Neural cell (in vitro differentiated cells): ENCODE measurements around the gene JMJD1C. TPM values are rescaled to one million over a fixed set of nuclear protein-coding genes. Genes with fewer than 3 reads are reported as not detected.

Experiments used
- H2AFZ ChIP-seq: fragments of 200-600, 300-800 bp; sonication (generic), shearing (Covaris generic); 2 replicates; pipeline ENCODE4 v1.6.0; 2014; ENCODE audit warnings: low read depth, mild to moderate bottlenecking, antibody characterized with exemption, low read length, moderate library complexity
- H3F3A ChIP-seq: fragments of 200-600 bp; shearing (Covaris generic); 2 replicates; pipeline ENCODE4 v1.6.1; 2016; ENCODE audit warnings: mild to moderate bottlenecking, moderate library complexity, mixed read lengths, antibody characterized with exemption, low read length; ENCODE audit not compliant: insufficient read depth, poor library complexity, severe bottlenecking
- H3K27ac ChIP-seq: fragments of 200-600, 300-800 bp; sonication (generic), shearing (Covaris generic); 2 replicates; pipeline ENCODE4 v1.5.1; 2014; ENCODE audit warnings: mild to moderate bottlenecking, low read length, moderate library complexity
- H3K27me3 ChIP-seq: fragments of 300-800, 200-600 bp; sonication (generic), shearing (Covaris generic); 2 replicates; pipeline ENCODE4 v1.6.0; 2014; ENCODE audit warnings: mild to moderate bottlenecking, low read depth, low read length, moderate library complexity; ENCODE audit not compliant: insufficient read depth
- H3K36me3 ChIP-seq: fragments of 300-800, 200-600 bp; sonication (generic), shearing (Covaris generic); 2 replicates; pipeline ENCODE4 v1.5.1; 2014; ENCODE audit warnings: mild to moderate bottlenecking, antibody characterized with exemption, low read length, moderate library complexity; ENCODE audit not compliant: insufficient read depth
- H3K4me2 ChIP-seq: fragments of 300-800, 200-600 bp; sonication (generic), shearing (Covaris generic); 2 replicates; pipeline ENCODE4 v1.6.0; 2014; ENCODE audit warnings: mild to moderate bottlenecking, low read length
- H3K4me3 ChIP-seq: fragments of 300-800, 200-600 bp; sonication (generic), shearing (Covaris generic); 2 replicates; pipeline ENCODE4 v1.5.1; 2014; ENCODE audit warnings: mild to moderate bottlenecking, low read length, moderate library complexity
- H3K79me2 ChIP-seq: fragments of 200-600 bp; shearing (Covaris generic); replicated peaks from 2 replicates; pipeline ENCODE4 v1.6.0; 2014; ENCODE audit warnings: mild to moderate bottlenecking, low read length, moderate library complexity; ENCODE audit not compliant: insufficient read depth
- H3K9ac ChIP-seq: fragments of 300-800, 200-600 bp; sonication (generic), shearing (Covaris generic); 2 replicates; pipeline ENCODE4 v1.6.1; 2016; ENCODE audit warnings: mild to moderate bottlenecking, low read length, mixed read lengths
- H3K9me2 ChIP-seq: fragments of 200-600 bp; shearing (Covaris generic); 2 replicates; pipeline ENCODE4 v1.6.1; 2016; ENCODE audit warnings: mild to moderate bottlenecking, low read length, mixed read lengths; ENCODE audit not compliant: insufficient read depth
- H3K9me3 ChIP-seq: fragments of 200-600, 300-800 bp; sonication (generic), shearing (Covaris generic); 2 replicates; pipeline ENCODE4 v1.6.1; 2016; ENCODE audit warnings: mild to moderate bottlenecking, mixed run types, low read length, moderate library complexity, mixed read lengths
- H4K20me1 ChIP-seq: fragments of 200-600 bp; shearing (Covaris generic); 2 replicates; pipeline ENCODE4 v1.6.1; 2016; ENCODE audit warnings: mild to moderate bottlenecking, mixed run types; ENCODE audit not compliant: insufficient read depth
- EP300 ChIP-seq: fragments of 450-650 bp; conservative IDR thresholded peaks from 2 replicates; pipeline ENCODE4 v1.6.1; 2014; ENCODE audit warnings: antibody characterized with exemption, mild to moderate bottlenecking, moderate library complexity; ENCODE audit not compliant: poor library complexity, severe bottlenecking
- EZH2 ChIP-seq: fragments of 200-600, 300-800 bp; shearing (Covaris generic), sonication (generic); IDR thresholded peaks from 2 replicates; pipeline ENCODE4 v1.6.1; 2014; ENCODE audit warnings: antibody characterized with exemption, low read length, borderline replicate concordance, mild to moderate bottlenecking; ENCODE audit not compliant: insufficient read depth, poor library complexity, severe bottlenecking
- MXI1 ChIP-seq: fragments of 450-650 bp; conservative IDR thresholded peaks from 2 replicates; pipeline ENCODE4 v1.6.1; 2014; ENCODE audit warnings: antibody characterized with exemption, mild to moderate bottlenecking; ENCODE audit not compliant: poor library complexity, severe bottlenecking
- POLR2AphosphoS5 ChIP-seq: IDR thresholded peaks from 2 replicates; pipeline ENCODE4 v1.6.1; 2012
- RAD21 ChIP-seq: fragments of 450-650 bp; conservative IDR thresholded peaks from 2 replicates; pipeline ENCODE4 v1.6.1; 2014; ENCODE audit warnings: antibody characterized with exemption, mild to moderate bottlenecking, moderate library complexity
- SMC3 ChIP-seq: fragments of 450-650 bp; conservative IDR thresholded peaks from 2 replicates; pipeline ENCODE4 v1.6.1; 2014; ENCODE audit warnings: antibody characterized with exemption, mild to moderate bottlenecking, moderate library complexity; ENCODE audit not compliant: poor library complexity
- TAF1 ChIP-seq: IDR thresholded peaks from 2 replicates; pipeline ENCODE4 v1.6.1; 2012; ENCODE audit warnings: low read depth
- polyA plus RNA-seq: library from polyadenylated mRNA; depleted of rRNA; stranded (reverse); fragments of >200 nt; gene quantifications from 2 replicates; pipeline ENCODE4 v1.2.3, GENCODE V29; 2014
- TF ChIP-seq, protein P1 (sequence below): IDR thresholded peaks from 2 replicates; pipeline ENCODE4 v1.6.1; 2012; ENCODE audit warnings: borderline replicate concordance
- TF ChIP-seq, protein P2 (sequence below): fragments of 450-650 bp; IDR thresholded peaks from 2 replicates; pipeline ENCODE4 v1.5.1; 2014; ENCODE audit warnings: antibody characterized with exemption, mild to moderate bottlenecking, moderate library complexity; ENCODE audit not compliant: poor library complexity, severe bottlenecking

JMJD1C gene
- polyA plus RNA-seq, 1 donor from 2014 or later, result 108 TPM

DNA sequence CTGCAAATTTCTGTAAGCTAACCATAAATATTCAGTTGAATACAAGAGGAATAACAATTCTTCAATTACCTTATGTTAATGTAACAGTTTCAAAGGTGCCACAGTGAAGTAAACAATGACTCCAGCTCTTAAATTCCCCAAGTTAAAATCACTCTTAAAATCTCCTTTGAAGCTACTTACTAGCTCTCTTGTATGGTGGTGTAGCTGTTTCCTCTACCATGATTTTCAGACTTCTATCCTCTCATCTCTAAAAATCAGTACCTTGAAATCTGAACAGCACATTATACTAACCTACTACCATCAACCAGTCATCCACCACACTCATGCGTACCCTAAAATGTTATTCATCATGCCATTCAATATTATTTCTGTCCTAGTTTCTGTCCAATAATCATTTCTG lies 29.6 kb downstream of the JMJD1C start:
- no peaks in the 10 kb centered on the region for H3F3A ChIP-seq
- no peak overlapping the region for H3K4me2 ChIP-seq
- no peak overlapping the region for H3K27ac ChIP-seq
- no peak overlapping the region for H2AFZ ChIP-seq
- H3K9ac ChIP-seq, result no peak overlapping the region
- H3K9me2 ChIP-seq, result no peaks in the 10 kb centered on the region
- no peaks in the 10 kb centered on the region for H4K20me1 ChIP-seq
- no peaks in the 10 kb centered on the region for H3K27me3 ChIP-seq
- no peaks in the 10 kb centered on the region for H3K9me3 ChIP-seq
- TF ChIP-seq, protein P1, sequence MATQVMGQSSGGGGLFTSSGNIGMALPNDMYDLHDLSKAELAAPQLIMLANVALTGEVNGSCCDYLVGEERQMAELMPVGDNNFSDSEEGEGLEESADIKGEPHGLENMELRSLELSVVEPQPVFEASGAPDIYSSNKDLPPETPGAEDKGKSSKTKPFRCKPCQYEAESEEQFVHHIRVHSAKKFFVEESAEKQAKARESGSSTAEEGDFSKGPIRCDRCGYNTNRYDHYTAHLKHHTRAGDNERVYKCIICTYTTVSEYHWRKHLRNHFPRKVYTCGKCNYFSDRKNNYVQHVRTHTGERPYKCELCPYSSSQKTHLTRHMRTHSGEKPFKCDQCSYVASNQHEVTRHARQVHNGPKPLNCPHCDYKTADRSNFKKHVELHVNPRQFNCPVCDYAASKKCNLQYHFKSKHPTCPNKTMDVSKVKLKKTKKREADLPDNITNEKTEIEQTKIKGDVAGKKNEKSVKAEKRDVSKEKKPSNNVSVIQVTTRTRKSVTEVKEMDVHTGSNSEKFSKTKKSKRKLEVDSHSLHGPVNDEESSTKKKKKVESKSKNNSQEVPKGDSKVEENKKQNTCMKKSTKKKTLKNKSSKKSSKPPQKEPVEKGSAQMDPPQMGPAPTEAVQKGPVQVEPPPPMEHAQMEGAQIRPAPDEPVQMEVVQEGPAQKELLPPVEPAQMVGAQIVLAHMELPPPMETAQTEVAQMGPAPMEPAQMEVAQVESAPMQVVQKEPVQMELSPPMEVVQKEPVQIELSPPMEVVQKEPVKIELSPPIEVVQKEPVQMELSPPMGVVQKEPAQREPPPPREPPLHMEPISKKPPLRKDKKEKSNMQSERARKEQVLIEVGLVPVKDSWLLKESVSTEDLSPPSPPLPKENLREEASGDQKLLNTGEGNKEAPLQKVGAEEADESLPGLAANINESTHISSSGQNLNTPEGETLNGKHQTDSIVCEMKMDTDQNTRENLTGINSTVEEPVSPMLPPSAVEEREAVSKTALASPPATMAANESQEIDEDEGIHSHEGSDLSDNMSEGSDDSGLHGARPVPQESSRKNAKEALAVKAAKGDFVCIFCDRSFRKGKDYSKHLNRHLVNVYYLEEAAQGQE, result no peak
- TF ChIP-seq SMC3 (no peak), RAD21 (no peak), MXI1 (no peak), POLR2AphosphoS5 (no peak), EZH2 (no peak), EP300 (no peak), TAF1 (no peak)
- TF ChIP-seq, protein P2, sequence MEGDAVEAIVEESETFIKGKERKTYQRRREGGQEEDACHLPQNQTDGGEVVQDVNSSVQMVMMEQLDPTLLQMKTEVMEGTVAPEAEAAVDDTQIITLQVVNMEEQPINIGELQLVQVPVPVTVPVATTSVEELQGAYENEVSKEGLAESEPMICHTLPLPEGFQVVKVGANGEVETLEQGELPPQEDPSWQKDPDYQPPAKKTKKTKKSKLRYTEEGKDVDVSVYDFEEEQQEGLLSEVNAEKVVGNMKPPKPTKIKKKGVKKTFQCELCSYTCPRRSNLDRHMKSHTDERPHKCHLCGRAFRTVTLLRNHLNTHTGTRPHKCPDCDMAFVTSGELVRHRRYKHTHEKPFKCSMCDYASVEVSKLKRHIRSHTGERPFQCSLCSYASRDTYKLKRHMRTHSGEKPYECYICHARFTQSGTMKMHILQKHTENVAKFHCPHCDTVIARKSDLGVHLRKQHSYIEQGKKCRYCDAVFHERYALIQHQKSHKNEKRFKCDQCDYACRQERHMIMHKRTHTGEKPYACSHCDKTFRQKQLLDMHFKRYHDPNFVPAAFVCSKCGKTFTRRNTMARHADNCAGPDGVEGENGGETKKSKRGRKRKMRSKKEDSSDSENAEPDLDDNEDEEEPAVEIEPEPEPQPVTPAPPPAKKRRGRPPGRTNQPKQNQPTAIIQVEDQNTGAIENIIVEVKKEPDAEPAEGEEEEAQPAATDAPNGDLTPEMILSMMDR, result no peak
- peaks cover 35% of the 10 kb centered on the region for H3K79me2 ChIP-seq
- H3K4me3 ChIP-seq, result no peak overlapping the region
- H3K36me3 ChIP-seq, result no peaks in the 10 kb centered on the region

DNA sequence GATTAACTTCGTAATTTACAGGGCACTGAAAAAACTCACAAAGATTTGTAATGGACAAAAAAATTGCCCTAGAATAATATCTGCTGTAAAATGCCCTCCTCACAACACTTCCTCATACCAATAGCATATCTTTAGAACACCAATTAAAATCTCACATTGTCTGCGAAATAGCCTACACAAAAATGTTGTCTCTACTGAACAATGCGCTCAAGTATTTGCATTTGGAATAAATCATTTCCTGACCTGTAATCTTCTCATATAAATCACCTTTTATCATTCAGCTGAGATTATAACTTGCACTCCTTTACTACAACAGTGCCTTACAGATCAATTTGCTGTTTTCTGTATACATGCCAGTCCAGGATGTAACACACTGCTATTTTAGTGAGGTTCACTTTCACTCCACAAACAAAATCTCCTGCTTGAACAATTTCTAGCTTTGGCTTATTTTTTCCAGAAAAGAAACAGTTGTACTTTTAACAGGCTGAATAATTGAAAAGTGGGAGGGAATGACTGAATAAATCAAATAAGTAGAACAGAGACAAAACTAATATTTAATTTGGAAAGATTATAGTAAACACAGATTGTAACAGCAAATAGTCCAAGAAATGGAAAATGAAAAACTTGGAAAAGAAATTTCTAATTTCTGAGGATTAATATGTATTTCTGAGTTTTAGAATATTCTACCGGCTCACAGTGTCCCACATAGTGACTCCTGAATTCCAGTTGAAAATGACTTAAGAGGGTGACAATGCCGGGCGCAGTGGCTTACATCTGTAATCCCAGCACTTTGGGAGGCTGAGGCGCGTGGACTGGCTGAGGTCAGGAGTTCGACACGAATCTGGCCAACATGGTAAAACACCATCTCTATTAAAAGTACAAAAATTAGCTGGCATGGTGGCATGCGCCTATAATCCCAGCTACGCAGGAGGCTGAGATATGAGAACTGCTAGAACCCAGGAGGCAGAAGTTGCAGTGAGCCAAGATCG lies 30.6 kb downstream of the JMJD1C start:
- Histone ChIP-seq H3K9me2 (no peaks in the 10 kb centered on the region), H3K9me3 (no peaks in the 10 kb centered on the region)
- no peak for TF ChIP-seq RAD21
- no peak for TF ChIP-seq MXI1
- no peak for TF ChIP-seq EZH2
- TF ChIP-seq, protein P1, result no peak
- TF ChIP-seq POLR2AphosphoS5, result no peak
- TF ChIP-seq EP300, result no peak
- no peak for TF ChIP-seq SMC3
- no peak for TF ChIP-seq TAF1

More for the DNA sequence above, 30.6 kb downstream of the JMJD1C start:
- Histone ChIP-seq H3K4me2 (no peak overlapping the region), H3K27ac (no peak overlapping the region), H3K27me3 (no peaks in the 10 kb centered on the region), H3K9ac (no peak overlapping the region), H2AFZ (no peak overlapping the region), H3K79me2 (peaks cover 37% of the 10 kb centered on the region), H3K4me3 (no peak overlapping the region), H4K20me1 (no peaks in the 10 kb centered on the region), H3K36me3 (no peaks in the 10 kb centered on the region), H3F3A (no peaks in the 10 kb centered on the region)
